Measurements from ENCODE around the gene MYH13. TPM values are rescaled to one million over a fixed set of nuclear protein-coding genes. Genes with fewer than 3 reads are reported as not detected.

The MYH13 gene
- total and polyA plus RNA-seq, 2 of the 13 experiments (the other 11 are each of a cell fraction or from before 2014, with no cell fraction given) = not detected

GRCh38 chr17:10309003-10309974 is 63.5 kb downstream of the MYH13 start:
- TF ChIP-seq HNF4G (IDR thresholded peaks at IDR 0.05; ENCODE audit: borderline replicate concordance, low read depth, low read length) = no peak
- no peak for TF ChIP-seq HNF4G (CRISPR knock-in tag; IDR thresholded peaks at IDR 0.05; ENCODE audit: borderline replicate concordance, low read depth)
- TF ChIP-seq ZNF276 (CRISPR knock-in tag; IDR thresholded peaks at IDR 0.05; ENCODE audit: low read depth) = no peak
- TF ChIP-seq HOXA9 (CRISPR knock-in tag; IDR thresholded peaks at IDR 0.05; ENCODE audit: borderline replicate concordance) = no peak
- TF ChIP-seq GABPA (IDR thresholded peaks at IDR 0.05; ENCODE audit: low read depth, low read length) = no peak
- TF ChIP-seq GABPA (CRISPR knock-in tag; IDR thresholded peaks at IDR 0.05; ENCODE audit: low read depth) = no peak
- TF ChIP-seq ZNF549 (CRISPR knock-in tag; IDR thresholded peaks at IDR 0.05) = no peak
- no peak for TF ChIP-seq KAT7 (CRISPR knock-in tag; IDR thresholded peaks at IDR 0.05; ENCODE audit: borderline replicate concordance)
- TF ChIP-seq IKZF4 (CRISPR knock-in tag; IDR thresholded peaks at IDR 0.05; ENCODE audit: borderline replicate concordance, low read depth, not compliant biosample characterization) = no peak
- no peak for TF ChIP-seq ZNF850 (CRISPR knock-in tag; conservative IDR thresholded peaks at IDR 0.05)
- TF ChIP-seq ZNF431 (CRISPR knock-in tag; IDR thresholded peaks at IDR 0.05; ENCODE audit: borderline replicate concordance, low read depth) = no peak
- TF ChIP-seq POGZ (CRISPR knock-in tag; IDR thresholded peaks at IDR 0.05) = no peak
- TF ChIP-seq PHF20 (CRISPR knock-in tag; IDR thresholded peaks at IDR 0.05) = no peak
- TF ChIP-seq ZNF414 (CRISPR knock-in tag; IDR thresholded peaks at IDR 0.05) = no peak
- TF ChIP-seq SRSF1 (optimal IDR thresholded peaks at IDR 0.05; ENCODE audit: low read depth, low read length) = no peak
- in situ Hi-C loops (cut with HindIII; ENCODE audit: extremely low pct_ligation_motif_present, low pct_unique_long_range_greater_than_20kb) = no loop called here
- FAIRE-seq (no peak), DNase-seq (ENCODE audit: low spot score) (no peak), ATAC-seq (no peak)
- peaks cover 0 to 1% of the 10 kb centered on the region in 2 experiments; a peak in 2 of 5 replicates for H3K27me3 ChIP-seq (ENCODE audit: control insufficient read depth in 1 of 2, insufficient read depth in 2 of 2, low read length in 2 of 2)
- H3K4me2 ChIP-seq (ENCODE audit: low read depth, low read length) = no peak overlapping the region
- H3K4me3 ChIP-seq (replicated peaks in 1 of 3; ENCODE audit: insufficient read depth in 1 of 3, low read depth in 2 of 3, low read length in 3 of 3) = no peak overlapping the region
- no peak overlapping the region for H2AFZ ChIP-seq (ENCODE audit: low read length)
- H3K4me1 ChIP-seq (ENCODE audit: insufficient read depth, low read length) = no peaks in the 10 kb centered on the region
- H4K20me1 ChIP-seq (ENCODE audit: insufficient read depth, low read length) = no peaks in the 10 kb centered on the region
- CTCF ChIA-PET (ENCODE audit: low intra/inter-chr PET ratio, low total read pairs) = no interaction called here
- no TSS peak for BruUV-seq (replicated peaks)
- no peak overlapping the region for H3K27ac ChIP-seq (ENCODE audit: extremely low read length, insufficient read depth, low read length)
- intact Hi-C loops (cut with micrococcal nuclease; ENCODE audit: unreplicated experiment) = no loop called here
- POLR2A ChIA-PET = no interaction called here
- H3K79me2 ChIP-seq (ENCODE audit: insufficient read depth, low read length) = no peaks in the 10 kb centered on the region
- H3K9me3 ChIP-seq (ENCODE audit: low read length) = no peaks in the 10 kb centered on the region
- H3K36me3 ChIP-seq (replicated peaks in 1 of 2; ENCODE audit: control insufficient read depth in 1 of 2, insufficient read depth in 2 of 2, low read length in 2 of 2) = no peaks in the 10 kb centered on the region
- no peak overlapping the region for H3K9ac ChIP-seq (ENCODE audit: insufficient read depth, low read depth, low read length)
- WGBS (ENCODE audit: low lambda C conversion rate) = 53% methylated on average over 31 of the region's 44 CpGs

Measured in HepG2 (cell line).